ENCODE measurements around the gene PARL.

DNA sequence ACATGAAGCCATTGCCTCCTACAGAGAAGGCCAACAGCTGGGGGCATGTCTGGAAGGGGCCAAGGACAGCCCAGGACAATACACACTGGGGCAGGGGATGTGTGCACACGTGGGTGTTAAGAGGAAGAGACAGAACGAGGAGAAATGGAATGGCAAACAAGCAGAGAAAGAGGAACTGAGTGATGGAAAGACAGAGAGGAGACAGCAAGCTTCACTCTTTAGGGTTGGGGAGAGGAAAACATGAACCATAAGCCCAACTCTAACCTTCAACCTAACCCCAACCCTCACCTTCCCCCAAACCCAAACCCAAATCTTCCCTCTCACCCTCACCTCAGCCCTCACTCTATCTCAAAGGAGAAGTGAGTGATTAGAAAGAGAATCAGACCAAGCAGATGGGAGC lies 11.9 kb upstream of the PARL start:
- TF ChIP-seq GATA3 (IDR thresholded peaks at IDR 0.05; ENCODE audit: low read depth, low read length) (no peak), GATA2 (IDR thresholded peaks at IDR 0.05; ENCODE audit: low read depth, low read length) (no peak)
